ENCODE results near the gene HHATL.

Gene HHATL

GRCh38 chr3:42670051-42670576, 32.5 kb downstream of the HHATL start:
- no peak for TF ChIP-seq CTCF (IDR thresholded peaks at IDR 0.05; ENCODE audit: extremely low read depth, missing control alignments)

GRCh38 chr3:42668793-42669217, 33.8 kb downstream of the HHATL start:
- no peak for TF ChIP-seq CTCF (IDR thresholded peaks at IDR 0.05; ENCODE audit: extremely low read depth, missing control alignments)
- no peak for DNase-seq (ENCODE audit: low spot score)

More at GRCh38 chr3:42670051-42670576, 32.5 kb downstream of the HHATL start:
- no peak for DNase-seq (ENCODE audit: low spot score)

GRCh38 chr3:42668413-42668760, 34.2 kb downstream of the HHATL start:
- no peak for TF ChIP-seq CTCF (IDR thresholded peaks at IDR 0.05; ENCODE audit: extremely low read depth, missing control alignments)
- no peak for DNase-seq (ENCODE audit: low spot score)

GRCh38 chr3:42667523-42668412, 34.8 kb downstream of the HHATL start:
- TF ChIP-seq CTCF (IDR thresholded peaks at IDR 0.05; ENCODE audit: extremely low read depth, missing control alignments): no peak
- DNase-seq (ENCODE audit: low spot score): no peak

- no peak for DNase-seq (ENCODE audit: low spot score)
- no peak for TF ChIP-seq CTCF (IDR thresholded peaks at IDR 0.05; ENCODE audit: extremely low read depth, missing control alignments)
These were observed 35.5 kb downstream of the HHATL start for GRCh38 chr3:42667096-42667522.

- no peak for DNase-seq (ENCODE audit: low spot score)
- no peak for TF ChIP-seq CTCF (IDR thresholded peaks at IDR 0.05; ENCODE audit: extremely low read depth, missing control alignments)
These were observed 36.0 kb downstream of the HHATL start for GRCh38 chr3:42666577-42666998.

GRCh38 chr3:42666022-42666421, 36.6 kb downstream of the HHATL start:
- DNase-seq (ENCODE audit: low spot score): no peak
- TF ChIP-seq CTCF (IDR thresholded peaks at IDR 0.05; ENCODE audit: extremely low read depth, missing control alignments): no peak

Measured in GM20000 (cell line).